Gastroesophageal sphincter (tissue), 4 donors: Measurements from ENCODE around the gene TTN. TPM values are rescaled to one million over a fixed set of nuclear protein-coding genes. Genes with fewer than 3 reads are reported as not detected.
A peak's percentile ranks its signal among the peaks of the same experiment; 100 is the strongest.

ENCODE experiments used
- ATAC-seq: fragments of 150-250 bp; one replicate; pipeline ENCODE4 v1.9.1; 2016; ENCODE audit warnings: mild to moderate bottlenecking, moderate library complexity
- H3K27ac ChIP-seq, 4 donors: fragments of 200-600 bp; sonication (generic) in 3 of 4; 1 replicate in 3 of 4; 2 replicates in 1 of 4; pipeline ENCODE4 v1.5.1; 2016 to 2019
- H3K27me3 ChIP-seq: fragments of 200-600 bp; sonication (generic); one replicate; pipeline ENCODE4 v1.5.1; 2019
- H3K36me3 ChIP-seq, 2 donors: fragments of 200-600 bp; sonication (generic); one replicate each; pipeline ENCODE4 v1.5.1; 2019; ENCODE audit warnings: control low read depth in 1 of 2
- H3K4me1 ChIP-seq, 3 donors: fragments of 200-600 bp; sonication (generic); 1 replicate in 2 of 3; 2 replicates in 1 of 3; pipeline ENCODE4 v1.5.1; 2016 to 2019; ENCODE audit warnings: control low read depth in 2 of 3
- H3K4me3 ChIP-seq, 2 donors: fragments of 200-600 bp; sonication (generic); one replicate each; pipeline ENCODE4 v1.5.1; 2019; ENCODE audit warnings: mild to moderate bottlenecking in 1 of 2, moderate library complexity in 1 of 2
- H3K9me3 ChIP-seq, 3 donors: fragments of 200-600 bp; sonication (generic); one replicate each; pipeline ENCODE4 v1.5.1; 2017 to 2019; ENCODE audit warnings: control low read depth in 2 of 3
- EP300 ChIP-seq: sonication (generic); formaldehyde crosslinking; IDR thresholded peaks from one replicate; pipeline ENCODE4 v1.6.1; 2017; ENCODE audit warnings: antibody characterized with exemption, mild to moderate bottlenecking
- POLR2A ChIP-seq, 2 donors: fragments of 450-650 bp; IDR thresholded peaks; one replicate each; pipeline ENCODE4 v1.6.1; 2017; ENCODE audit warnings: antibody characterized with exemption in 2 of 2, mild to moderate bottlenecking in 2 of 2, moderate library complexity in 1 of 2
- POLR2AphosphoS5 ChIP-seq: sonication (generic); formaldehyde crosslinking; IDR thresholded peaks from one replicate; pipeline ENCODE4 v1.6.1; 2017; ENCODE audit warnings: antibody characterized with exemption
- WGBS, 2 donors: methylation state at CpG; one replicate each; pipeline ENCODE4 v1.1.5; 2018; ENCODE audit warnings: low coverage in 1 of 2; 5-methylcytosine and 5-hydroxymethylcytosine counted together
- total RNA-seq, 4 donors: library from RNA; depleted of rRNA; stranded (reverse); fragments of >200 nt; gene quantifications; one replicate each; pipeline ENCODE4 v1.1.0, GENCODE V29; 2016
- TF ChIP-seq, protein P1 (sequence below), 4 experiments: fragments of 200-600 bp in 2 of 4; fragments of 450-650 bp in 2 of 4; sonication (generic) in 1 of 4; IDR thresholded peaks; one replicate each; pipeline ENCODE4 v1.5.1; 2017 to 2019; ENCODE audit warnings: antibody characterized with exemption in 4 of 4, mild to moderate bottlenecking in 2 of 4, moderate library complexity in 2 of 4

TTN gene
- total RNA-seq, 4 donors from 2014 or later, result 5.0 to 12.8 (median 8.3) TPM

DNA sequence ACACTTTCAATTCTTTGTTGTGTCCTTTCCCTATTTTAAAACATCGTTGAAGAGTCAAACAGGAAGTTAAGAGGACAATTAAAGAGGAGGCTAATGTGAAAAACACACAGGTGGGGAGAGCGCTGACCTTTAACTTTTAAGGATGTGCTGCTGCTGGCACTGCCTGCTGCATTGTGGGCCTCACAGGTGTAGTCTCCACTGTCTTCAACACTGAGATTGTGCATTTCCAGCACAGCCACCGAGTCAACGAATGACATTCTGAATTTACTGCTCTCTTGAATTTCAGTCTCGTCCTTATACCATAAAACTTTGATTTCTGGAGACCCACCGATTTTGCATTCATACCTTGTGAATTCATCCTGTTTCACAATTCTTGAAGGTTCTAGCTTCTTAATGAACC, 91.9 kb downstream of the TTN start:
- no peaks in the 10 kb centered on the region for H3K27me3 ChIP-seq
- H3K4me3 ChIP-seq, result no peak overlapping the region
- no peak overlapping the region for H3K27ac ChIP-seq
- TF ChIP-seq POLR2A (IDR thresholded peaks at IDR 0.05) (no peak), POLR2AphosphoS5 (no peak), EP300 (no peak)
- TF ChIP-seq, protein P1, sequence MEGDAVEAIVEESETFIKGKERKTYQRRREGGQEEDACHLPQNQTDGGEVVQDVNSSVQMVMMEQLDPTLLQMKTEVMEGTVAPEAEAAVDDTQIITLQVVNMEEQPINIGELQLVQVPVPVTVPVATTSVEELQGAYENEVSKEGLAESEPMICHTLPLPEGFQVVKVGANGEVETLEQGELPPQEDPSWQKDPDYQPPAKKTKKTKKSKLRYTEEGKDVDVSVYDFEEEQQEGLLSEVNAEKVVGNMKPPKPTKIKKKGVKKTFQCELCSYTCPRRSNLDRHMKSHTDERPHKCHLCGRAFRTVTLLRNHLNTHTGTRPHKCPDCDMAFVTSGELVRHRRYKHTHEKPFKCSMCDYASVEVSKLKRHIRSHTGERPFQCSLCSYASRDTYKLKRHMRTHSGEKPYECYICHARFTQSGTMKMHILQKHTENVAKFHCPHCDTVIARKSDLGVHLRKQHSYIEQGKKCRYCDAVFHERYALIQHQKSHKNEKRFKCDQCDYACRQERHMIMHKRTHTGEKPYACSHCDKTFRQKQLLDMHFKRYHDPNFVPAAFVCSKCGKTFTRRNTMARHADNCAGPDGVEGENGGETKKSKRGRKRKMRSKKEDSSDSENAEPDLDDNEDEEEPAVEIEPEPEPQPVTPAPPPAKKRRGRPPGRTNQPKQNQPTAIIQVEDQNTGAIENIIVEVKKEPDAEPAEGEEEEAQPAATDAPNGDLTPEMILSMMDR (IDR thresholded peaks at IDR 0.05), result no peak
- no peak for ATAC-seq
- H3K9me3 ChIP-seq, result peaks cover 0 to 16% (median 0%) of the 10 kb centered on the region in 3 donors
- no peaks in the 10 kb centered on the region for H3K36me3 ChIP-seq
- no peaks in the 10 kb centered on the region for H3K4me1 ChIP-seq
- WGBS, 2 donors, result 86 to 87% methylated on average over 6 of the region's 6 CpGs

DNA sequence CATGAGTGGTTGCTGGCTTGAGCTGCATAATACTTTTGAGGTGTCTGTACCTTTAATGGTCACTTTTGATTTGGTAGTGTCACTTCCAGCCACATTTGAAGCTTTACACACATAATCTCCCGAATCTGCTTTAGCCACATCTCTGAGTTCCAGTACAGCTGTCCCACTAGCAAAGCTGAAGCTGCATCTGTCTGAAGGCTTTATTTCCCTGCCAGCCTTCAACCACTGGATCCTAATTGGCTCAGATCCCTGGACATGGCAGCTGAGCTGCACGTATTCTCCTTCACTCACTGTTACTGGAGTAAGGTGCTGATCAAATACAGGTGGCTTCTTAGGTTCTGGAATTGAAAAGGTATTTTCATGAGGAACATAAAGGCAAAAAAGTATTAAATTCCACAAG, 99.7 kb downstream of the TTN start:
- Histone ChIP-seq H3K4me3 (no peak overlapping the region), H3K4me1 (no peaks in the 10 kb centered on the region), H3K9me3 (no peaks in the 10 kb centered on the region), H3K36me3 (no peaks in the 10 kb centered on the region), H3K27ac (no peak overlapping the region), H3K27me3 (no peaks in the 10 kb centered on the region)
- no peak for ATAC-seq
- TF ChIP-seq POLR2A (IDR thresholded peaks at IDR 0.05) (no peak), EP300 (no peak), POLR2AphosphoS5 (no peak)
- TF ChIP-seq, protein P1 (IDR thresholded peaks at IDR 0.05), result no peak
- WGBS, 2 donors, result 61 to 74% methylated on average over 2 of the region's 2 CpGs

DNA sequence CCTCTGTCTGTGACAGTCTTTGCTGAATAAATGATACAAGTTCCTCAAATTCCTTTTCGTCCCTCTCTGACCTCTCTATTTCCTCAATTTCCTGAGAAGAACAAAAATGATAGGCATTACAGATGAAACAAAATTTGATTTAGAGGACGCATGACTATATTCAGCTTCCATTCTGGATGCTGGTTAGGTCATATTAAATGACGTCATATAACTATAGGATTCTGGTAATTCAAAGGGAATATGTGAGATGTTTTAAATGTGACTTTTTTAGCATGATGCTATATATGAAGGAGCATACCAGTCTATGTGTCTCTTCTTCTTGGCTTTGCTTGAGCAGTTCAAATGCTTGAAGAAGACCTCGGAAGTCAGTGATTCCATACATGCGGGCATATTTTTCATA, 102.3 kb downstream of the TTN start:
- no peaks in the 10 kb centered on the region for H3K9me3 ChIP-seq
- H3K4me1 ChIP-seq, result no peaks in the 10 kb centered on the region
- WGBS, 2 donors, result 86 to 88% methylated on average over 5 of the region's 5 CpGs
- ATAC-seq, result no peak
- H3K27ac ChIP-seq, result no peak overlapping the region
- H3K27me3 ChIP-seq, result no peaks in the 10 kb centered on the region
- H3K4me3 ChIP-seq, result no peak overlapping the region
- TF ChIP-seq, protein P1 (IDR thresholded peaks at IDR 0.05), result no peak
- TF ChIP-seq EP300 (no peak), POLR2AphosphoS5 (no peak), POLR2A (IDR thresholded peaks at IDR 0.05) (no peak)
- no peaks in the 10 kb centered on the region for H3K36me3 ChIP-seq

DNA sequence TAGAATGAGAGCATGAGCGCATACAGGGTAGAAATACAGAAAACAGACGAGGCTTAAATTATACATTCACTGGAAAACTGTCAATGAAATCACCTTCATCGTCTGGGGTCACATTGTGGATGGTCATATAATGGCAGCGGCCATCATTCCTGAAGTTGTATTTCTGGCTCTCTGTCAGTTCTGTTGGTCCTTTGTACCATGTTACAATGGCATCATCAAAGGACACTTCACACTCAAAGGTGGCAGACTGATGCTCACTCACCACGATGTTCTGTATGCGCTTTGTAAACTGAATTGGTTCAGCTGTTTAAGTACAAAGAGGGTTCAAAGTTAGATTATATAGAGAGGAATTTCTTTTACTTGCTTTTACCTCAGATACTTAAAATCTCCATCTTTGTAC, 104.9 kb downstream of the TTN start:
- TF ChIP-seq POLR2A (IDR thresholded peaks at IDR 0.05), result no peak
- Histone ChIP-seq H3K27ac (no peak overlapping the region), H3K36me3 (no peaks in the 10 kb centered on the region), H3K9me3 (no peaks in the 10 kb centered on the region), H3K4me3 (no peak overlapping the region), H3K27me3 (no peaks in the 10 kb centered on the region), H3K4me1 (no peaks in the 10 kb centered on the region)
- ATAC-seq, result no peak
- WGBS, 2 donors, result 82 to 86% methylated on average over 6 of the region's 6 CpGs

DNA sequence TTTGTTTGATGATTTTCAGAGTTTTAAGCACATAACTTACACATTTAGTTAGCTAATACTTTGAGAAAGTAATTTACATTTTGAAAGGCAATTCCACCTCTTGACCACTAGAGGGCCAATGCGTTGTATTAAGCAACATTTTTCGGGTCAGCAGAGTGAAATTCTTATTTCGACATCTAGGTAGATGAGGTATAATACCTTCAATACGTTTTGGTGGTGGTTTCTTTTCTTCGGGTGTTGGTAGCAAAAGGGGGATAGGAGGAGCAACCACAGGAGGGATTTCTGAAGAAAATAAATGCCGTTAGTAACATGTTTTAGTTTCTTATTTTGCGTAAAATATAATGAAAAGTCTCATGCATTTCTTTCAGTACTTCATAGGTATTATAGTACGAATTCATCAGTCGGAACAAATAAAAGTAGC, 106.3 kb downstream of the TTN start:
- no peak overlapping the region for H3K4me3 ChIP-seq
- WGBS, 2 donors, result 58 to 73% methylated on average over 9 of the region's 9 CpGs
- no peaks in the 10 kb centered on the region for H3K4me1 ChIP-seq
- H3K27ac ChIP-seq, result no peak overlapping the region
- no peaks in the 10 kb centered on the region for H3K36me3 ChIP-seq
- ATAC-seq, result no peak
- TF ChIP-seq EP300 (no peak), POLR2A (IDR thresholded peaks at IDR 0.05) (no peak), POLR2AphosphoS5 (no peak)
- TF ChIP-seq, protein P1 (IDR thresholded peaks at IDR 0.05), result peak in 3 of 4 experiments; percentile 31 to 57 (median 56)
- no peaks in the 10 kb centered on the region for H3K9me3 ChIP-seq
- no peaks in the 10 kb centered on the region for H3K27me3 ChIP-seq

DNA sequence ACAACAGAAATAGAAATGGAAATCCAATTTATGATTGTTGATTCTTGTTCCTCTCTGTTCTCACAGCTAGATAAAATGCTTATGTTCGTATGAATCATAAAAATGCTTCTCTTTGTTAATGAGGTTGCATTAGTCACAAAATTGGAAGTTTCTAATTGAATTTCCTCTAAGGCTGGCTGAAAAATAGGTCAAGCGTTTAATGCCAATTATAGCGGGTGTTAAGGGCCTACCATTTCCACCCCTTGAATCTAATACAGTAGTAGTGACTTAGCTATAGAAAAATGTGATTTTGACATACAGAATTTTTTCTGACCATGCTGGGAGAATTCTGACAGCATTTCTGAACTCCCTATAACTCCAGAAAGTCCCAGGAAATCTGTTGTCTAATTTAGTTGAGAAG, 107.1 kb downstream of the TTN start:
- no peak for ATAC-seq
- Histone ChIP-seq H3K27me3 (no peaks in the 10 kb centered on the region), H3K27ac (no peak overlapping the region), H3K9me3 (no peaks in the 10 kb centered on the region), H3K36me3 (no peaks in the 10 kb centered on the region), H3K4me3 (no peak overlapping the region), H3K4me1 (no peaks in the 10 kb centered on the region)
- 94 to 95% methylated on average over 3 of the region's 3 CpGs for WGBS, 2 donors
- TF ChIP-seq POLR2AphosphoS5 (no peak), POLR2A (IDR thresholded peaks at IDR 0.05) (no peak), EP300 (no peak)
- TF ChIP-seq, protein P1 (IDR thresholded peaks at IDR 0.05), result no peak
